ENCODE measurements around the gene ITGB1BP1.
A peak's percentile ranks its signal among the peaks of the same experiment; 100 is the strongest.

Gene ITGB1BP1

DNA sequence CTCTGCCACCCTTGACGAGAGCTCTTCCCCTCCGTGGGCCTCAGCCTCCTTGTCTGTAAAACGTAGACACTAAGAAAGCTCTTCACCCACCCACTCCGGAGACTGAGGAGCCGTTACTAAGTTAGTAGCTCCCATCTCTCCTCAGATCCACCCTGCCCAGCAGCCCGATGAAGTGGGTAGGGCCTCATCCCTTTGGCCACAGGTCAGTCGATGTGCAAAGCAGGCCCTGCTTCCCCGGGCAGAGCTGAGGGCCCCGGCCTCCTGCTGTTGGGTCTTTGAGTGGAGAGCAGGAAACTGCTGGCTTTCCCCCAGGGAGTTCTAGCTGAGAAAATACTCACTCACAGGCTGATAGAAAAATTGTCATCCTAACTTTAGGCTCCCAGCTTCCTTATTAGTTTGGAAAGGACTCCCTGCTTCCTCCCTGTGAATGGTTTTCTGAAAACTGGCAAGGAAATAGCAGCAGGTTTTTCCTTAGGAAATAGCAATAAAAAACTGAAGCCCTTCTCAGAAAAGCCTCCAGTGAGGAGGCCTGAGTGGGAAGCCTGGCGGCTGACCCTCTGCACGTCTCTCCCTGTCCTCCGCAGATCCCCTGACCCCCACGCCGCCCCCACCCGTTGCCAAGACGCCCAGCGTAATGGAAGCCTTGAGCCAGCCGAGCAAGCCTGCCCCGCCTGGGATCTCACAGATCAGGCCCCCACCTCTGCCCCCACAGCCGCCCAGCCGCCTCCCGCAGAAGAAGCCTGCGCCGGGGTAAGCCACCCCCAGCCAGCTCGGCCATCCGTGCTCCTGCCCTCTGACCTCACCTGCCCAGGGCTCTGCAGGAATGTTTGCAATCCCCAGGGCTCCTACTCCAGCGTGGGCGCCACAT is 30.2 kb downstream of the ITGB1BP1 start:
- Histone ChIP-seq H3K4me1 (ENCODE audit: control insufficient read depth, insufficient read depth, low read length) (no peaks in the 10 kb centered on the region), H3K9ac (ENCODE audit: low read length) (no peak overlapping the region), H3K4me3 (ENCODE audit: low read length) (no peak overlapping the region), H3K36me3 (ENCODE audit: control insufficient read depth, insufficient read depth, low read length) (peaks cover 4% of the 10 kb centered on the region), H3K9me3 (ENCODE audit: control insufficient read depth, low read length) (no peaks in the 10 kb centered on the region), H3K27me3 (ENCODE audit: control insufficient read depth, insufficient read depth, low read length) (no peaks in the 10 kb centered on the region)

DNA sequence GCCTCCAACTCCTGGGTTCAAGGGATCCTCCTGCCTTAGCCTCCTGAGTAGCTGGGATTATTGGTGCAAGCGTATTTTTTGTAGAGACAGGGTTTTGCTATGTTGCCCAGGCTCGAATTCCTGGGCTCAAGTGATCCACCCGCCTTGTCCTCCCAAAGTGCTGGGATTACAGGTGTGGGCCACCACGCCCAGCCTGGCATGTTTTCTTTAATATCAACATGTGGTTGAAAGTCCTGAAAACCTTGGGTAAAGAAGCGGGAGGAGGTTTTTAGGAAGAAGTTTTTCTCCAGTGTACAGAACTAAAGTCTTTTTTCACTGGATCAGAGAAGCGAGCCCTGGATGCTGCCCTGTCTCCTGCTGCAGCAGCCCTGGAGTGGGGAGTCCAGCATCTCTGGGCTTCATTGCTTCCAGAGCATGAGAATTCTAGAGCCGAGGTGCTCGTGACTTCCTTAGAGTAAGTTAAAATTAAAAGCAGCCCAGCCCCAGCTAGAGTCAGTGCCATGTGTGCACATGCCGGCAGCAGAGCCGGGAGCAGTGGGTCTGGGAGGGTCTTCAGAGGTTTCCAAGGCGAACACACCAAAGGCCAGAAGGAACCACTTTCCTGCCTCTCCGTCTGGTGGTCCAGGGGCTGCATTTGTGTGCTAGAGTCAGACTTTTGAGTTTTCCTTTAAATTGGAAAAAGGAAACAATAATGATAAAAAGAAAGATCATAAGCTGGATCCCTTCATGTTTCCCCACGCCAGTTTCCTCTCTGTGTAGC is 31.2 kb downstream of the ITGB1BP1 start:
- no peaks in the 10 kb centered on the region for H3K27me3 ChIP-seq (ENCODE audit: control insufficient read depth, insufficient read depth, low read length)
- no peaks in the 10 kb centered on the region for H3K9me3 ChIP-seq (ENCODE audit: control insufficient read depth, low read length)
- no peaks in the 10 kb centered on the region for H3K4me1 ChIP-seq (ENCODE audit: control insufficient read depth, insufficient read depth, low read length)
- peaks cover 4% of the 10 kb centered on the region for H3K36me3 ChIP-seq (ENCODE audit: control insufficient read depth, insufficient read depth, low read length)
- H3K4me3 ChIP-seq (ENCODE audit: low read length), result no peak overlapping the region
- H3K9ac ChIP-seq (ENCODE audit: low read length), result no peak overlapping the region

DNA sequence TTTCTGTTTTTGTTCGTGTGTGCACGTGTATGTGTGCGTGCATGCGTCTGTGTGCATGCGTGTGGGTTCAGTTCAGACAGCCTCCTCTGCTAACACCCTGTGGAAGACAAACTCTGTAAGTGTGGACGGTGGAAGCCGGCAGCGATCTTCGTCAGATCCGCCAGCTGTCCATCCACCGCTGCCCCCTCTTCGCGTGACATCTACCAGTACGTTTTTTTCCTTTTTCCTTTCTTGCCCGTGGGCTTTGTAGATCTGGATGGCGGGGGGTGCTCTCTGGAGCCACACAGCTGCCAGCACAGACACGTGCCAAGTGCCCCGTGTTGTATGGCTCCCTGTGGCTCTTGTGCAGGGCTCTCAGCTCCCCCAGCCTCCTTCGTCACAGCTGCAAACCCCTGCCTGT is 32.3 kb downstream of the ITGB1BP1 start:
- Histone ChIP-seq H3K4me1 (ENCODE audit: control insufficient read depth, insufficient read depth, low read length) (no peaks in the 10 kb centered on the region), H3K9me3 (ENCODE audit: control insufficient read depth, low read length) (no peaks in the 10 kb centered on the region), H3K9ac (ENCODE audit: low read length) (no peak overlapping the region), H3K4me3 (ENCODE audit: low read length) (no peak overlapping the region), H3K27me3 (ENCODE audit: control insufficient read depth, insufficient read depth, low read length) (no peaks in the 10 kb centered on the region), H3K36me3 (ENCODE audit: control insufficient read depth, insufficient read depth, low read length) (peaks cover 4% of the 10 kb centered on the region)

DNA sequence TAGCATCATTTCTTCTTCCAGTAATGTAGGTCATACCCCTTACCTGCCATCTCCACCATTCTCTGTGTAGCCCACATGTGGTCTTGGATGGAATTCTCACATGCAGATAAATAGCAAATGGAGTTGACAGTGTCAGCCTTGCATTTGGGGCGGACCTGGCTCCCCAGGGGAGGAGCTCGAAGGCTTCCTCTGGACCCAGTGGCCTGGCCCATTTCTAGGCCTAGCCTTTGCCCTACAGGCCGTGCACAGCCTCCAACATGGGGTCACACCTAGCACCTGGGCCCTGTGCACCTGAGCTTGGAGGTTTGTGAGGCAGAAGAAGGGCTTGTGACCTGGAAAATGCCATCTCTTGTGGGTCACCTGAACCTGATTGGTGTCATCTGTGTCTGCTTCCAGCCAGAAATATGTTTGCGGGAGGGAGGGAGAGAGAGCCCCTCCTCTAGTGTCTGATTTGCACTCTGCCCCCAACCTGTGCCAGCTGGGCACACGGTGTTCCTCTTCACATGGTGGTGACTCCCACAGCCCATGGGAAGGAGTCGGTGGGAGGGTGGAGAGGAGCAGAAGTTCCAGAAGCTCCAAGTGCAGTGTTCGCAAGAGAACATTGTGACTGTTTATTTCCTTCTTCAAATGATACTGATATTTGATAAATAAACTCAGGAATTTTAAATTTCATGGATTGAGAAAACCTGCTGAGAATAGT is 33.0 kb downstream of the ITGB1BP1 start:
- Histone ChIP-seq H3K27me3 (ENCODE audit: control insufficient read depth, insufficient read depth, low read length) (no peaks in the 10 kb centered on the region), H3K9me3 (ENCODE audit: control insufficient read depth, low read length) (no peaks in the 10 kb centered on the region), H3K4me3 (ENCODE audit: low read length) (no peak overlapping the region), H3K36me3 (ENCODE audit: control insufficient read depth, insufficient read depth, low read length) (peaks cover 4% of the 10 kb centered on the region), H3K9ac (ENCODE audit: low read length) (no peak overlapping the region), H3K4me1 (ENCODE audit: control insufficient read depth, insufficient read depth, low read length) (no peaks in the 10 kb centered on the region)

DNA sequence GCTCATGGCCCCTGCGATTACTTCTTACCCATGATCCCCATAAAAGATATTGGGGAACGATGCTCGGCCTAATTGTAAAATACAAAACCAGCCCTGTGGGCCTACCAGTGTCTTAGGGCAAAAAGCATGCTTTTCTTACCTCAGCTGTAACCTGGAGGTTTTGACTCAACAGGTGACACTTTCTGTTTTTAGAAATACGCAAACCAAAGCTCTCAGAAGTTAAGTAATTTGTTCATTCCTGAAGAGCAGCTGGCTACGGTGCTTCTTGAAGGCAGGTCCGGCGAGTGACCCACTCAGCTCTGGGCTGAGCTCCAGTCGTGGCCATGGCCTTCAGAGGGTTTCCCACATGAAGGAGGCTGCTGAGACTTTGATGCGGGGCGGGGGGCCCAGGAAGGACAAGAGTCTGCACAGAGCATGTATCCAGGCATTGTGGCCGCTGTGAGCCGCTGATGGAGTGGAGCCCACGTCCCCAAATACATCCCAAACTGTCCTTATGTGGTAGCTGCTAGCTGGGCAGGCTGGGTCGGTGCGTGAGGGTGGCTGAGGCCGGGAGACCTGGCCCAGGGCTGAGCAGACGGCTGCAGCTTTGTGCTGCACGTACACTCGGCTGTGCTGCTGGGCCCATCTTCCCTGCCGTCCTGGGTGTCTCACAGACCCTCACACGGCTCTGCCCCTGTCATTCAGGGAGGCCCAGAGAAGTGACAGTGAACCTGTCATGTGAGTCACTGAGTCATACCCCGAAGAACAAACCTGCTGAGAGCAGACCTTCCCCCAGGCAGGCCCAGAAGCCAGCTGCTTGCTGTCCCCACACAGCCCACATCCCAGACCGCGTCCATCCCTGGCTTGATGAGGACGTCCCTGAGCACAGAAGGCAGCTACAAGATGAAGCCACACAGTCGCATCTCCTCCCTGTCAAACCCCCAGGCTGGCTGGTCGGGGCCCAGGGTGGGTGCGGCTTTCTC is 34.1 kb downstream of the ITGB1BP1 start:
- Histone ChIP-seq H3K9ac (ENCODE audit: low read length) (no peak overlapping the region), H3K4me3 (ENCODE audit: low read length) (no peak overlapping the region), H3K36me3 (ENCODE audit: control insufficient read depth, insufficient read depth, low read length) (peaks cover 4% of the 10 kb centered on the region), H3K9me3 (ENCODE audit: control insufficient read depth, low read length) (no peaks in the 10 kb centered on the region), H3K27me3 (ENCODE audit: control insufficient read depth, insufficient read depth, low read length) (no peaks in the 10 kb centered on the region), H3K4me1 (ENCODE audit: control insufficient read depth, insufficient read depth, low read length) (no peaks in the 10 kb centered on the region)

DNA sequence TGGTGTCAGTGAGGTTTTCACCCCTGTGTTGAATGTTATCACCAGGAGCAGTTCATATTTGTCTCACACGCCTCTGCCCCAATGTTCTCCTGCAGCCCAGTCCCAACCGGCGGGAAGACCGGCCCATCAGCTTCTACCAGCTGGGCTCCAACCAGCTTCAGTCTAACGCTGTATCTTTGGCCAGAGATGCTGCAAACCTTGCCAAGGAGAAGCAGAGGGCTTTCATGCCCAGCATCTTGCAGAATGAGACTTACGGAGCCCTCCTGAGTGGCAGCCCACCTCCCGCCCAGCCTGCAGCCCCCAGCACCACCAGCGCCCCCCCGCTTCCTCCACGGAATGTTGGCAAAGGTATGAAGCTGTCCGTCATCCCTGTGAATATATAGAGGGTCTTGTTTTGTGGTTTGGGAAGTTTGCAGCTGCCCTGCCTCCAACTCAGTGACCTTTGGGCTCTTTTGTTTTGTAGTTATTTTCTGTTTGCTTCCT is 35.1 kb downstream of the ITGB1BP1 start:
- Histone ChIP-seq H3K4me1 (ENCODE audit: control insufficient read depth, insufficient read depth, low read length) (no peaks in the 10 kb centered on the region), H3K36me3 (ENCODE audit: control insufficient read depth, insufficient read depth, low read length) (peaks cover 5% of the 10 kb centered on the region), H3K4me3 (ENCODE audit: low read length) (no peak overlapping the region), H3K9me3 (ENCODE audit: control insufficient read depth, low read length) (no peaks in the 10 kb centered on the region), H3K9ac (ENCODE audit: low read length) (no peak overlapping the region), H3K27me3 (ENCODE audit: control insufficient read depth, insufficient read depth, low read length) (no peaks in the 10 kb centered on the region)

DNA sequence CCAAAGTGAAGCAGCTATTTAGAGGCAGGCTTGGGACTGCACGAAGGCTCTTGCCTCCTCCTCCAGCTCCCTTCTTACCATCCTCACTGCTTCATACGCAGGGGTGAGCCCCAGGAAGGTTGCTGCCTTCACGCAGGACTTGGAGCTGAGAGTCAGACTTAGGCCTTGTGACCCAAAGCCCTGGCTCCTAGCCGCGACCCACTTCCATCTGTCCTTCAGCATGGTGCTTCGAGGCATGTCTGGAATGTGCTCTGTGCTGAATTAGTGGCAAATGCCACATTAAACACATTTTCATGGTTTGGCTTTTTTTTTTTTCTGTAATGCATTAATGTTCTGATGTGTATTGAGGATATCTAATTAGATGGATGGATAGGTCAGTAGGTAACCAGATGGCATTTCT is 37.5 kb downstream of the ITGB1BP1 start:
- H3K27me3 ChIP-seq (ENCODE audit: control insufficient read depth, insufficient read depth, low read length), result no peaks in the 10 kb centered on the region
- no peak overlapping the region for H3K9ac ChIP-seq (ENCODE audit: low read length)
- peaks cover 10% of the 10 kb centered on the region for H3K4me1 ChIP-seq (ENCODE audit: control insufficient read depth, insufficient read depth, low read length)
- no peak overlapping the region for H3K4me3 ChIP-seq (ENCODE audit: low read length)
- H3K9me3 ChIP-seq (ENCODE audit: control insufficient read depth, low read length), result no peaks in the 10 kb centered on the region
- H3K36me3 ChIP-seq (ENCODE audit: control insufficient read depth, insufficient read depth, low read length), result peaks cover 13% of the 10 kb centered on the region

DNA sequence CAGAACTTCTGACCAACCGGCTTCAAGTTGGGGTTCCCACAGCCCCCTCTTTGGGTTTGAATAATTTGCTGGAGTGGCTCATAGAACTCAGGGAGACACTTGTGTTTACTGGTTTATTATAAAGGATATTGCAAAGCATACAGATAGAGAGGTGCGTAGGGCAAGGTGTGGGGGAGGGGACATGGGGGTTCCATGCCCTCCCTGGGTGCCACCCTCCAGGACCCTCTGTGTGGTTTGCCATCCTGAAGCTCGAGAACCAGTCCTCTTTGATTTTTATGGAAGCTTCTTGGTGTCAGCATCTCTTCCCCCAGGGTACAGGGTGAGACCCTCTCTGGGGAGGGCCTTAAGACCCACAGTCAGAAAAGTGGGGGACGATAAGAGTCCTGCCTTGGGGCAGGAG is 38.8 kb downstream of the ITGB1BP1 start:
- Histone ChIP-seq H3K27me3 (ENCODE audit: control insufficient read depth, insufficient read depth, low read length) (no peaks in the 10 kb centered on the region), H3K4me1 (ENCODE audit: control insufficient read depth, insufficient read depth, low read length) (peaks cover 15% of the 10 kb centered on the region), H3K9me3 (ENCODE audit: control insufficient read depth, low read length) (no peaks in the 10 kb centered on the region), H3K9ac (ENCODE audit: low read length) (no peak overlapping the region), H3K36me3 (ENCODE audit: control insufficient read depth, insufficient read depth, low read length) (peaks cover 13% of the 10 kb centered on the region), H3K4me3 (ENCODE audit: low read length) (no peak overlapping the region)

DNA sequence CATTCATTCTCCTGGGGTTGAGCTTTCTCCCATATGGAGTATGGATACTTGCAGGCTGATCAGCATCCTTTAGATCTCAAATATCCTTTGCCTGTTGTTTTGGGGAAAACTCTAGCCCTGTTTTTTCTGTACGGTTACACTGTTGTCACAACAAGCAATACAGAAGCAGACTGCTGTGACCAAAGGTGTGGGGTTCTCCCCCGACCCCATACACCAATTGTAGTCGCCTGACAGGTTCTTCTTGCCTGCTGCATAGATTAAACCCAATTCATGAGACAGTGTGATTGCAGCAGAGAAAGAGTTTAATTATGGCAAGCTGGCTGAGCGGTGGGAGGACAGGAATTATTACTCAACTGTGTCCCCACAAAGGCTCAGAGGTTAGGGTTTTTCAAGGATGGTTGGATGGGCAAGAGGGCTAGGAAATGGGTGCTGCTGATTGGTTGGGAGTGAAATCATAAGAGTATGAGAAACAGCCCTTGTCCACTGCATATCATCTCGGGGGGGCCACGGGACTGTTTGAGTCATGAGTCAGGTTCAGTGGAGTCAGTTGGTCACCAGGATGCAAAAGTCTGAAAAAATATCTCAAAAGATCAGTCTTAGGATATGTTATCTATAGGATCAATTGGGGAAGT is 40.6 kb downstream of the ITGB1BP1 start:
- H3K9ac ChIP-seq (ENCODE audit: low read length), result no peak overlapping the region
- no peaks in the 10 kb centered on the region for H3K27me3 ChIP-seq (ENCODE audit: control insufficient read depth, insufficient read depth, low read length)
- H3K36me3 ChIP-seq (ENCODE audit: control insufficient read depth, insufficient read depth, low read length), result peaks cover 13% of the 10 kb centered on the region
- no peaks in the 10 kb centered on the region for H3K9me3 ChIP-seq (ENCODE audit: control insufficient read depth, low read length)
- H3K4me1 ChIP-seq (ENCODE audit: control insufficient read depth, insufficient read depth, low read length), result peaks cover 18% of the 10 kb centered on the region
- H3K4me3 ChIP-seq (ENCODE audit: low read length), result no peak overlapping the region

DNA sequence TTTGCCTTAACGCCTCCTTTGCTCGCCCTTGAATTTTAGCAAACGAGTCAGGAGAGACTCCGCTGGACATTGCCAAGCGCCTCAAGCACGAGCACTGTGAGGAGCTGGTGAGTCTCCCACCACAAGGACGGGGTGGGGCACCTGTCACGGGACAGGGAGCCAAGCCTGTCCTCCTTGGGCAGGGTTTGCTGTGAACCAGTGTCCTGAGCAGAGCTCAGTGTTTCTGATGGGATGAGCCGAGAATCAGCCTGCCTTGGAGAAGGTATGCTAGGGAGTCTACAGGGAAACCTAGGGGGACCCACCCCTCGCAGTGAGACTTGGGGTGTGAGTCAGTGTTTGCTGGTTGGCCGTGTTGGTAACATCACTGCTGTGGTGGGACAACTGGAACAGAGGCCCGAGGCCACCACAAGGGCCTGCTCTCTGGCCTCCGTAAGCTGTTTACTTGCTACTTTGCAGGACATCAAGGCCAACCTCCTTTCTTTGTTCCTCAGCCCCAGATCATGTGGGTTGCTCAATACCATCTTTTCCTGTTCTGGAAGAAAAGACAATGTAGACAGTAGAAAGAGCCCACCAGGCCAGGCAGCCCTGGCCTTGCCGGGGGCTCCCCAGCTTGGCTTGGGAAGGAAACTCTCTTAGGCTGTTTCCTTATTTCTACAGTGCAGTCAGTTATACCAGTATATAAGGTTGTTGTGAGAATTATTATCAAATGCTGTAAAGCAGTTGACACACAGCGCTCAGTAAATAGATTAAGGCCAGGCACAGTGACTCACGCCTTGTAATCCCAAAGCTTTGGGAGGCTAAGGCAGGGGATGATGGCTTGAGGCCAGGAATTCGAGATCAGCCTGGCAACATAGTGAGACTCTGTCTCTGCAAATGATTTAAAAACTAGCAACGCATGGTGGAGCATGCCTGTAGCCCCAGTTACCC is 42.4 kb downstream of the ITGB1BP1 start:
- H3K4me1 ChIP-seq (ENCODE audit: control insufficient read depth, insufficient read depth, low read length), result peaks cover 18% of the 10 kb centered on the region
- H3K9ac ChIP-seq (ENCODE audit: low read length), result peak overlapping the region; percentile 15
- no peak overlapping the region for H3K4me3 ChIP-seq (ENCODE audit: low read length)
- no peaks in the 10 kb centered on the region for H3K27me3 ChIP-seq (ENCODE audit: control insufficient read depth, insufficient read depth, low read length)
- H3K36me3 ChIP-seq (ENCODE audit: control insufficient read depth, insufficient read depth, low read length), result peaks cover 13% of the 10 kb centered on the region
- H3K9me3 ChIP-seq (ENCODE audit: control insufficient read depth, low read length), result no peaks in the 10 kb centered on the region

All from mucosa of stomach (tissue), 1 donor.